Measurements from ENCODE around the gene CNIH2.

CNIH2 gene

DNA sequence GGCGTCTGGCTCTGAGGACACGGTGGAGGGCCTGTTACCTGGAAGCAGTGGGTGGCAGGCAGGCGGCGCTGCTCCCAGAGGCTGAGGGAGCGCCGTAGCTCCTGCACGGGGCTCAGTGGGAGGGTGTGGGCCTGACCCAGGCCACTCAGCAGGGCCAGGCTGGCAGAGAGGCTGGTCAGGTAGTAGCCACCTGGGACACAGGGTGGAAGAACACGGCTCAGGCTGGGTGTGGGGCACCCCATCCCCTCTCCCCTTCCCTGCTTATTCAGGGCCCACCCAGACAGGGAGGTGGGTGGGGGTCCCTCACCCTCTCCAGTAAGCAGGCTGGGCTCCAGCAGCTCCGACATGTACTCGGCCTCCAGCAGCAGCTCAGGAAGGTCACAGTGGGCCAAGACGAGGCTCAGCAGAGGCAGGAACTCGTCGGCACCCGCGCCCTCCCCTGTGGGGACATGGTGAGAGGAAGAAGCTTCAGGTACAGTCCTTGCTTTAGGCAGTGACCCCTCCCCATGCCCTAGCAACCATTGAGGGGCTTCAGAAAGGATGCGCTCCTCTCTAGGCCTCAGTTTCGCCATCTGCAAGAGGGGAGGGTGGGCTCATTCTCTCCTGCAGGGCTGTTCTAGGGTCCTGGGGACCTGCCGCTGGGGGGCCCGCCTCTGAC is 55.4 kb downstream of the CNIH2 start:
- H3K79me2 ChIP-seq = no peaks in the 10 kb centered on the region
- no peak overlapping the region for H3K4me3 ChIP-seq (ENCODE audit: low read depth, low read length)
- H3K27ac ChIP-seq = no peak overlapping the region
- H3K9me3 ChIP-seq (ENCODE audit: control insufficient read depth, low read length) = no peaks in the 10 kb centered on the region
- no peaks in the 10 kb centered on the region for H3K36me3 ChIP-seq (ENCODE audit: control insufficient read depth, insufficient read depth, low read length)
- TF ChIP-seq, protein P1, sequence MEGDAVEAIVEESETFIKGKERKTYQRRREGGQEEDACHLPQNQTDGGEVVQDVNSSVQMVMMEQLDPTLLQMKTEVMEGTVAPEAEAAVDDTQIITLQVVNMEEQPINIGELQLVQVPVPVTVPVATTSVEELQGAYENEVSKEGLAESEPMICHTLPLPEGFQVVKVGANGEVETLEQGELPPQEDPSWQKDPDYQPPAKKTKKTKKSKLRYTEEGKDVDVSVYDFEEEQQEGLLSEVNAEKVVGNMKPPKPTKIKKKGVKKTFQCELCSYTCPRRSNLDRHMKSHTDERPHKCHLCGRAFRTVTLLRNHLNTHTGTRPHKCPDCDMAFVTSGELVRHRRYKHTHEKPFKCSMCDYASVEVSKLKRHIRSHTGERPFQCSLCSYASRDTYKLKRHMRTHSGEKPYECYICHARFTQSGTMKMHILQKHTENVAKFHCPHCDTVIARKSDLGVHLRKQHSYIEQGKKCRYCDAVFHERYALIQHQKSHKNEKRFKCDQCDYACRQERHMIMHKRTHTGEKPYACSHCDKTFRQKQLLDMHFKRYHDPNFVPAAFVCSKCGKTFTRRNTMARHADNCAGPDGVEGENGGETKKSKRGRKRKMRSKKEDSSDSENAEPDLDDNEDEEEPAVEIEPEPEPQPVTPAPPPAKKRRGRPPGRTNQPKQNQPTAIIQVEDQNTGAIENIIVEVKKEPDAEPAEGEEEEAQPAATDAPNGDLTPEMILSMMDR (IDR thresholded peaks at IDR 0.05) = no peak
- no peaks in the 10 kb centered on the region for H3K4me1 ChIP-seq
- H2AFZ ChIP-seq = no peak overlapping the region
- no peaks in the 10 kb centered on the region for H3K27me3 ChIP-seq (ENCODE audit: control insufficient read depth, insufficient read depth, low read length)
- no peak overlapping the region for H3K9ac ChIP-seq
- H3K4me2 ChIP-seq (ENCODE audit: low read length) = no peak overlapping the region

Data from parathyroid adenoma (tissue), 2 donors.